A549 (cell line): ENCODE results near the gene TMEM191B. TPM values are rescaled to one million over a fixed set of nuclear protein-coding genes. Genes with fewer than 3 reads are reported as not detected.
"Not testable (repeated sequence)": the region's sequence is repeated elsewhere in the genome, so short reads cannot be mapped to it uniquely, and the experiment has no call there.

Source experiments
- ATAC-seq, 2 experiments: fragments of 200-7000 bp in 1 of 2; fragments of >200 bp in 1 of 2; cut with Nextera tagmentation in 1 of 2; cut with Tn5 transposase in 1 of 2; 3 replicates each; pipeline versions ENCODE4 v1.8.0 to v1.9.1; 2018 to 2020; ENCODE audit warnings: mild to moderate bottlenecking in 1 of 2, moderate library complexity in 1 of 2
- CTCF ChIA-PET: fragments of 300-600 bp; sonication (Branson Sonifier 250); formaldehyde crosslinking; extraction: SDS; loops from one replicate; lab custom pipeline; 2021; ENCODE audit warnings: antibody characterized with exemption, inconsistent platforms; lab: Yijun Ruan, JAX
- POLR2A ChIA-PET: fragments of 350-600 bp; formaldehyde crosslinking; extraction: SDS; loops from one replicate; lab custom pipeline; 2021; ENCODE audit warnings: antibody characterized with exemption, inconsistent platforms; lab: Yijun Ruan, JAX
- DNase-seq, 2 experiments: peaks; one replicate each; pipeline versions ENCODE4 v3.0.0 to v3.0.0-alpha.2; 2011 to 2016; ENCODE audit warnings: low read depth in 1 of 2, low spot score in 1 of 2
- FAIRE-seq: peaks from 2 replicates; lab custom pipeline; 2011; peaks lifted over from hg19 to GRCh38; lab: Jason Lieb, UNC
- H3K27ac ChIP-seq, 2 experiments: fragments of >200 bp; sonication (Bioruptor Twin); formaldehyde crosslinking; 3 replicates each; pipeline ENCODE4 v1.5.1; 2016 to 2017
- H3K4me1 ChIP-seq: fragments of >200 bp; sonication (Bioruptor Twin); formaldehyde crosslinking; 3 replicates; pipeline ENCODE4 v1.6.1; 2016
- H3K4me2 ChIP-seq: fragments of >200 bp; sonication (Bioruptor Twin); formaldehyde crosslinking; 3 replicates; pipeline ENCODE4 v1.6.1; 2016
- H3K4me3 ChIP-seq: fragments of >200 bp; sonication (Bioruptor Twin); formaldehyde crosslinking; 3 replicates; pipeline ENCODE4 v1.5.1; 2016
- H3K9me3 ChIP-seq: fragments of >200 bp; sonication (Bioruptor Twin); formaldehyde crosslinking; 3 replicates; pipeline ENCODE4 v1.6.1; 2016
- WGBS: methylation state at CpG from one replicate; pipeline ENCODE4 v1.1.6; 2017; ENCODE audit errors: missing lambda C conversion rate; 5-methylcytosine and 5-hydroxymethylcytosine counted together
- polyA plus RNA-seq, 4 experiments: library from polyadenylated mRNA; depleted of rRNA in 3 of 4; stranded (reverse); fragments of >200 nt; fragmentation: RNase III in 1 of 4; extraction: RNeasy Plus Mini Kit Qiagen cat#74134 plus additional on column Dnase treatment in 1 of 4; gene quantifications; 2 replicates in 3 of 4; 3 replicates in 1 of 4; pipeline ENCODE4 v1.2.3, GENCODE V29; 2011 to 2017

Gene TMEM191B
- polyA plus RNA-seq, 2 of the 4 experiments (the other 2 are of a cell fraction) = 0.34 to 0.67 TPM

DNA sequence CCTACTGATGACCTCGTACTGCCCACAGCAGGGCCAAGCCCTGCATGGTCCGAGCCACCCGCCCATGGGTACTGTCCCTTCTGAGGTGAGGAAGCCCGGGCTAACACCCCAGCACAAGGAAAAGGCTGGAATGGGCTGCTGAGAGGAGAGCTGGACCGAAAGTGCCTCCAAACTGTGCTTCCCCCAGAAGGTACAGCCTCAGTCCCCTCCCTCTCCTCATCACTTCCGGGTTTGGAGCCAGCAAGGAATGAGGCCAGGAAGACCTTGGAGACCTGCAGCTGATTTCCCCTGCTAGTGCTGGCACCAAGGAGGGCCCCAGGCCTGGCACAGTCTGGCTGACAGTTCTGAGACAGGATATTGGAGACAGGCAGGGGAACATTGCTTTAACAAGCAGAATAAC is 31.3 kb downstream of the TMEM191B start:
- DNase-seq, H3K4me2 ChIP-seq, H3K4me1 ChIP-seq, CTCF ChIA-PET, H3K9me3 ChIP-seq, POLR2A ChIA-PET, FAIRE-seq, H3K4me3 ChIP-seq, H3K27ac ChIP-seq: not testable (repeated sequence)
- ATAC-seq = peak; percentile 46 to 75; a peak in 5 of 6 replicates
- no CpG with 5 or more reads among the region's 6 CpGs for WGBS

DNA sequence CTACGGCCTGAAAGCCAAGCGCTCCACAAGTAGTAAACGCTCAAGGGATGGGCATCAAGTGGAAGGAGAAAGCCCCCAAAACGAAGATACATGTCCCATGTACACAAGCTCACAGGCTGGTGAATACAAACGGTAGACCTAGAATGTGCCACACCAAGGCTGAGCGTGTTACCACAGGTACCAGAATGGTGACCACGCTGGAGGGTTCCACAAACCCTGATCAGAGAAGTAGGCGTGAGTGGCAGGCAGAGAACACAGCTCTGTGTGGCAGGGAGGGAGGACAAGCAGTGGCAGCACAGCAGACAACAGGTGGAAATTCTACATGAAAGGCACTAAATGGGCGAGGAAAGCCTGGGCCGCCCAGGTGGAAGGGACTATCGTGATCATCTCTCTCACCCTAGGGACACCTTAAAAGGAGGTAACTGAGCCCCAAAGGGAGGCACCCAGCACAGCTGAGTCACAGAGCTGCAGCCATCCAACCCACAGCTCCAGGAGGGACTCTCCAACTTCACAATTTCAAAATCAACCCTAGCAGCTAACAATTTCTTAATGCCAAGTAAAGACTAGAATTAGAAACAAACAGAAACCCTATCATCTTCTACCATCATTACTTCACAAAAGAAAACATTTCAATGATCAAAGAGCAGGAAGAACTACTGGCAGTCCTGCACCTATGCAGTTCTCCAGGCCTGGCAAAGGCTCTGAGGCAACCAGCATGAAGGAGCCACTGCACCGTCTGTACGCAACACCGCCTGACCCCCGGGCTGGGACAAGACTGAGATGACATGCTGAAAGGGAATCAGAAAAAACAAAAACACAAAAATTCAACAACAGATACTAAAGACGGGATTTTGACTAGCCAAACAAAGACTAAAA is 32.7 kb downstream of the TMEM191B start:
- FAIRE-seq, CTCF ChIA-PET, H3K9me3 ChIP-seq, H3K27ac ChIP-seq, POLR2A ChIA-PET, ATAC-seq, H3K4me1 ChIP-seq, H3K4me2 ChIP-seq, DNase-seq, H3K4me3 ChIP-seq: not testable (repeated sequence)
- no CpG with 5 or more reads among the region's 16 CpGs for WGBS

DNA sequence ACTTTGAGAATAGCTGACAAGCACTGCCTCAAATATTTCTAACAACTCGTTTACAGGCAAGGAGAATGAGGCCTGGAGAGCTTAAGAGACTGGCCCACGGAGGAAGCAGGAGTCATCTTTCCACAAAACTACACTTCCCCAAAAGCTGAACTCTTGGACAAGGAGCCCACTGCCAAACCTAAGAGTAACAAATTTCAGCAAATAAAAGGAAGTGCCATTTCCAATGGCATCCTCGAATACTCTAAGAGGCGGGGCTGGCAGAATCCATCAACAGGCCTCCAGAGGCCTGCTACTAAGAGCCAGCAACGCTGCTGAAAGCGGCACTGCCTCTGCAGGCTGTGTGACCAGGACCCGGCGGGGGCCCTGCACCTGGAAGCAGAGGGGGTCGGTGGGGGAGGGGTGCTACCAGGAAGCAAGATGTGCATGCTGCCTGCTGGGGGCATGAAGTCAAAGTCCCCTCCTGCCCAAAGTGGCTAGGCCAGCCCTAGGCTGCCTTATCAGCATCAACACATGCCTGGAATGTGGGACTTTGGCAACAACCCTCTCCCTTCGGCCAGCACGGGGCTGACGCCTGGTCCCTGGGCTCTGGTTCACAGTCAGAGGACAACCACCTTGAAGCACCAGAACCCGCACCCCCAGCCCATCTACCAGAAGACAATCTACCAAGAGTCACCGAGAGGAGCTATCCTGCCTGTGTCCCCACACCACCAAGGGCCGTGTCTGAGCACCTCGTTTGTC is 43.1 kb downstream of the TMEM191B start:
- CTCF ChIA-PET, POLR2A ChIA-PET, FAIRE-seq, H3K9me3 ChIP-seq, H3K27ac ChIP-seq, H3K4me2 ChIP-seq, DNase-seq, H3K4me3 ChIP-seq, H3K4me1 ChIP-seq: not testable (repeated sequence)
- 0 out of 6 replicates have a peak, but pooled peaks of 1 of the 2 experiments have one; percentile 31 for ATAC-seq
- WGBS = no CpG with 5 or more reads among the region's 16 CpGs

DNA sequence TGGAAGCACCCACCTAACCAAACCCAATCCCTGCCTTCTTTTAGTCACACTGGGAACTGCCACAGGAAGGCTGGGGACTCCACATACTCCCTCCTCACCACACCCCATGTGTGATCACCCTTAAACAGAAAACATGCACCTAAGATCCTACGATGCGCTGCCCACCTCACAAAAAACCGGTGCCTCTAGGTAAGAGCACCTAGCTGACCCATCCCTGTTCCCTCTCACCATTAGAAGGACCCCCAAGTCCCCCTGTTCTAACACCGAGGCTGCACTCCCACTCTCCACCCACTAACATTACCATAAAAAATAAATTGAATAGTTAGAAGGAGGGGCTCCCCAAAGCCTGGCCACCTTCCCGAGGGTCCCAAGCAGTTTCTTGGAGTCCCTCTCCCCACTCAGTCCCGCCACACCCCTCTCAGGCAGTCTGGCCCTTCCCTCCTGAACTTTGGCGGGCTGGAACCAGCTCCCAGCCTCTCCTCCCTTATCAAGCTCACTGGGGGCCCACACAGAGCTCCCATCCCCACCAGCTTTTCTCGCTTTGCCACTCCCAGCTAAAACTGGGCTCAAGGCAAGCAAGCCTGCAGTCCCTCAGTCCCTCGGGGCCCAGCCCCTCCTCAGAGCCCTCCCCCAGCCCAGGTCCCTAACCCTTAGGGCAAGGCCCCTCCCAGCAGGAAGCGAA is 46.0 kb downstream of the TMEM191B start:
- FAIRE-seq, DNase-seq, H3K9me3 ChIP-seq, H3K4me2 ChIP-seq, H3K4me1 ChIP-seq, H3K27ac ChIP-seq, POLR2A ChIA-PET, H3K4me3 ChIP-seq, CTCF ChIA-PET, ATAC-seq: not testable (repeated sequence)
- 91% methylated on average over 8 of the region's 10 CpGs for WGBS

DNA sequence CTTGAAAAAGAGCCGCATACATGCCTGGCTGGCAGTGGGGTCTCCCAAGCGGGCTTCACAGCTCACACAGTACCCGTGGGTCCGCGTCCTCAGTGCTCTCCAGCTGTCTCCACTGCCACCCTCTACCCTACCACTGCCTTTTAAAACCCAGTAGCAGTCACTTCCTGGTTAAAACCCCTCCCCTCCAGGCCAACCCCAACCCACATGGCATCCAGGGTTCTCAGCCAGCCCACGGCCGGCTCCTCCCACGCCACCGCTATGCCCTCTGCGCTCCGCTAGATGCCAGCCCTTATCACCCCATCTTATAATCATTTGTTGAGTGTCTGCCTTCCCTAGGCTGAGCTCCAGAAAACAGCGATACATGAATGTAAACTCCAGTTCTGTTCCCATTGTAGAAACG is 47.0 kb downstream of the TMEM191B start:
- H3K4me2 ChIP-seq, POLR2A ChIA-PET, H3K9me3 ChIP-seq, H3K27ac ChIP-seq, H3K4me3 ChIP-seq, DNase-seq, FAIRE-seq, CTCF ChIA-PET, H3K4me1 ChIP-seq: not testable (repeated sequence)
- no CpG with 5 or more reads among the region's 13 CpGs for WGBS
- peak in 1 of 2 experiments; percentile 72; a peak in 3 of 6 replicates for ATAC-seq

DNA sequence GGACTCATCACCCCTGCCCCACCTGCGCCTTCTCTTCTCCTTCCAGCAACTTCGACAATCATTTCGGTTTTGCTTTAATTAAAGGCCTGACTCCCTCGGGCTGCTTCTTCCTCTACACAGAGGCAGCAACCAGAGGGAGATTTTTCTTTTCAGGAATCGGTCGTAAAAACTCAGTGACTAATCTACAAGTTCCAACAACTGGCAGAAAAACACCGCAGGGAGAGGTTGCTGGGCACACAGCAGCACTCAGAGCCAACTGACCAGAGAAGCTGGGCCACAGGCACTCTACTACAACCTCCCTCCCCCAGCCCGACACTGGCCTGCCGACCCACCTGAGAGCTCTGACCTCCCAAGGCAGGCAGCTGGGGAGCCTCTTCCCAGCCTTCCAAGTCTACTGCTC is 48.1 kb downstream of the TMEM191B start:
- H3K9me3 ChIP-seq, FAIRE-seq, H3K4me2 ChIP-seq, H3K4me1 ChIP-seq, ATAC-seq, CTCF ChIA-PET, POLR2A ChIA-PET, H3K4me3 ChIP-seq, DNase-seq, H3K27ac ChIP-seq: not testable (repeated sequence)
- WGBS = no CpG with 5 or more reads among the region's 9 CpGs

DNA sequence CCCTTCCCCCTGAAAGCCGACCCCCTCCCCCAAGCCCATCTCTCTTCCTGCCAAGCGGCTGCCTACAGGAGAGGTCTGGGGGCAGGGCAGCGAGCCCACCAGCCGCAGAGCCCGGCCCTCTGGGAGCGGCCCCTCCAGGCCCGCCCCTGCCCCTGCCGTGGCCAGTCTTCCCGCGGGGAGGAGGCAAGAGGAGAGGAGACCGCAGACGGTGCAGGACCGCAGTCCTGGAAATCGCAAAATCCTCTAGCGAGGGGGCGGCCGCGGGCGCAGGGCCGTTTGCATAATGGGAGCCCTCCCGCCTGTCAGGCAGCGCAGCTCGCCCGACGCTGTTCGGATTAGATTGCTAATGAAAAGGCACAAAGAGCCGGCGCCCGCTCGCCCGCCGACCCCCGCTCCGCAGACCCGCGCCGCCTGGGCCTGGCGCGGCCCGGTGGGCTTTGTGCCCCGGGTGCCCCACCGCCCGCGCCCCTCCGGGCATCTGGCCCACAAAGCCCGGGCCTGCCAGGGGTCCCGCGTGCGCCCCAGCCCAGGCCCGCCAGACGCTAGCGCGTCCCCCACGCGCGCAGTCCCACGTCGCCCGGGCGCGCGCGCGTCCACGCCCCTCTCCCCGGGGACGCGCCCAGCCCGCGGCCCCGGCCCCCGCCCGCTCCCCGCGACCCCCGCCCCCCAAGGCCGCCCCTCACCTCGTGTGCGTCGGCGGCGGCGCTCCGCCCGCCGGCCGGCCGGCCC is 49.7 kb downstream of the TMEM191B start:
- H3K4me1 ChIP-seq, H3K9me3 ChIP-seq, H3K4me2 ChIP-seq, POLR2A ChIA-PET, H3K27ac ChIP-seq, CTCF ChIA-PET, DNase-seq, H3K4me3 ChIP-seq, FAIRE-seq: not testable (repeated sequence)
- peak; percentile 46 to 52; a peak in 4 of 6 replicates for ATAC-seq
- WGBS = no CpG with 5 or more reads among the region's 88 CpGs

DNA sequence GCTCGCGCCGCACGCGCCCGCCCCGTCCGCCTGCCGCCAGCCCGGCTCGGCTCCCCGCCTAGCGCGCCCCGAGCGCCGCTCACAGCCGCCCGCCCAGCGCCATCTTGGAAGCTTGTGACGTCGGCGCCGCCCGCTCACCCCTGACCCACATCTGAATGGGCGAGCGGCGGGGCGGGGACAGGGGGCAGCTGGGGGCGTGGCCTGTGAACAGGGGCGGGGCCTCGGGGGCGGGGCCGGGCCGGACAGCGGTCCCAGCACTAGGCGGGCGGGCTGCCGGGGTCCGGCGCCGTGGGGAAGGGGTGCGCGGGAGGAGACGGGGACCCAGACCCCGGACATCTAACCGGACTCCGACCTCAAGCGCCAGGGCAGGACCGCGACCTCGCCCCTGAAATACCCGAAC is 50.2 kb downstream of the TMEM191B start:
- POLR2A ChIA-PET, H3K4me1 ChIP-seq, H3K27ac ChIP-seq, DNase-seq, CTCF ChIA-PET, H3K4me2 ChIP-seq, H3K9me3 ChIP-seq, H3K4me3 ChIP-seq, FAIRE-seq: not testable (repeated sequence)
- ATAC-seq = peak; percentile 80 to 94
- no CpG with 5 or more reads among the region's 53 CpGs for WGBS
